Epithelial cell of esophagus (primary cell): Measurements from ENCODE around the gene DRG2.

Source experiments
- DNase-seq: peaks from one replicate; pipeline ENCODE4 v3.0.0; 2010; ENCODE audit warnings: low read depth
- H3K4me3 ChIP-seq: 2 replicates; pipeline ENCODE4 v1.5.1; 2011; ENCODE audit warnings: mild to moderate bottlenecking, low read length, control low read depth
- CTCF ChIP-seq: IDR thresholded peaks from 2 replicates; pipeline ENCODE4 v1.5.1; 2011; ENCODE audit warnings: low read depth, mild to moderate bottlenecking, low read length, control low read depth, inconsistent platforms; ENCODE audit not compliant: insufficient read depth; ENCODE audit errors: missing control alignments

Gene DRG2

GRCh38 chr17:18107971-18108370 is 20.2 kb downstream of the DRG2 start:
- DNase-seq, result no peak
- no peak for TF ChIP-seq CTCF
- no peak overlapping the region for H3K4me3 ChIP-seq

GRCh38 chr17:18108401-18109312 is 20.9 kb downstream of the DRG2 start, which contains the start of gene MYO15A:
MYO15A (plus strand) TSS chr17:18108756; CDS start chr17:18118801, 10,045 bp downstream.
- DNase-seq, result no peak
- TF ChIP-seq CTCF, result no peak
- H3K4me3 ChIP-seq, result no peak within 1 kb of the TSS

- H3K4me3 ChIP-seq, result no peak overlapping the region
- no peak for DNase-seq
- TF ChIP-seq CTCF, result no peak
Observed at GRCh38 chr17:18109935-18110485, 22.3 kb downstream of the DRG2 start.

GRCh38 chr17:18110636-18111145 is 22.9 kb downstream of the DRG2 start:
- no peak for DNase-seq
- H3K4me3 ChIP-seq, result no peak overlapping the region
- no peak for TF ChIP-seq CTCF

DNA sequence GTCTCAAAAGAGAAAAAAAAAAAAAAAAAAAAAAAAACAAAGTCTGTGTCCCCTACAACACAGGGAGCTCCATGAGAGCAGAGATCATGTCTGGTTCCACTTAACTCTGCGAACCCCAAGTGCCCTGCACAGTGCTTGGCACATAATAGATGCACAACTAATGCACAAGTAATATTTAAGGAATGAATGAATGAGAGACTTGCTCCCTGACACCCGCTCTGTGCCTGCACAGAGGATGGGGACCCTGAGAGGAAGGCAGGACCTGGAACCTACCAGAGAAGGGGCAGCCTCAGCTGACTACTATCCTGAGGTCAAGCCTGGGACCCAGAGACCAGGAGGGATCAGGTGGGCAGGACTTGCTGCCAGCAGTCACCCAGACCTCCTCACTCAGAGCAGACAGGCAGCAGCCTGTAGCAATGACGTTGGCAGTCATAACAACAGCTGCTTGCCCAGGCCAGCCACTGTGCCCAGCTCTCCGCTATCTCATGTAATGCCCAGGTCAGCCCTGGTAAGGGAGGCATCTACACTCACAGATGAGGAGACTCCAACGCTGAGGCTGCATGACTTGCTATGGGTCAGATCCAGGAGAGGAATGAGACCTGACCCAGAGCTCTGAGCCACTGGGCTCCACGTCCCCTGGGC is 23.7 kb downstream of the DRG2 start:
- DNase-seq, result no peak
- H3K4me3 ChIP-seq, result no peak overlapping the region
- no peak for TF ChIP-seq CTCF

GRCh38 chr17:18115517-18115916 is 27.8 kb downstream of the DRG2 start:
- no peak for TF ChIP-seq CTCF
- H3K4me3 ChIP-seq, result no peak overlapping the region

More at GRCh38 chr17:18115517-18115916, 27.8 kb downstream of the DRG2 start:
- no peak for DNase-seq
